Activated CD8-positive, alpha-beta T cell treated with anti-CD3 and anti-CD28 coated beads for 36 hours (primary cell): Measurements from ENCODE around the gene MLLT1. TPM values are rescaled to one million over a fixed set of nuclear protein-coding genes. Genes with fewer than 3 reads are reported as not detected.

Source experiments
- ATAC-seq: fragments of 200-7000 bp; cut with Tn5 transposase; one replicate; pipeline ENCODE4 v1.10.0; 2021; ENCODE audit warnings: mild to moderate bottlenecking, moderate library complexity
- CTCF ChIA-PET: fragments of 350-600 bp; sonication (Branson Sonifier 250); formaldehyde crosslinking; loops from one replicate; lab custom pipeline; 2021; ENCODE audit warnings: antibody characterized with exemption; lab: Charles Lee
- POLR2A ChIA-PET: fragments of 350-600 bp; sonication (Branson Sonifier 250); formaldehyde crosslinking; loops from one replicate; lab custom pipeline; 2021; ENCODE audit warnings: antibody characterized with exemption; lab: Charles Lee
- DNase-seq: peaks from one replicate; pipeline ENCODE4 v3.0.0-alpha.2; 2020
- H3K27ac Mint-ChIP-seq: one replicate; pipeline ENCODE4 v1.8.0; 2021; ENCODE audit warnings: mild to moderate bottlenecking, mixed read lengths
- H3K27me3 Mint-ChIP-seq: one replicate; pipeline ENCODE4 v1.8.0; 2021; ENCODE audit warnings: mixed read lengths
- H3K36me3 Mint-ChIP-seq: one replicate; pipeline ENCODE4 v1.8.0; 2021; ENCODE audit warnings: low read depth, mixed read lengths
- H3K4me1 Mint-ChIP-seq: one replicate; pipeline ENCODE4 v1.8.0; 2021; ENCODE audit warnings: low read depth, mixed read lengths
- H3K4me3 Mint-ChIP-seq: one replicate; pipeline ENCODE4 v1.8.0; 2021; ENCODE audit warnings: mild to moderate bottlenecking, moderate library complexity, mixed read lengths
- H3K9me3 Mint-ChIP-seq: one replicate; pipeline ENCODE4 v1.8.0; 2021; ENCODE audit warnings: mixed read lengths
- CTCF ChIP-seq: fragments of 200-600 bp; IDR thresholded peaks from one replicate; pipeline ENCODE4 v1.8.0; 2022; ENCODE audit warnings: antibody characterized with exemption, mild to moderate bottlenecking
- intact Hi-C: fragments of 100-400 bp; cut with micrococcal nuclease; formaldehyde crosslinking; loops from one replicate; pipeline ENCODE4 v1.10.0; 2022
- total RNA-seq, 2 experiments: library from RNA; stranded (reverse); gene quantifications; one replicate each; pipeline ENCODE4 v1.2.3, GENCODE V29; 2021

Gene MLLT1
- total RNA-seq, 2 experiments from 2014 or later: 41.4 to 44.6 TPM

- H3K4me1 Mint-ChIP-seq: no peaks in the 10 kb centered on the region
- TF ChIP-seq CTCF: no peak
- intact Hi-C loops: no loop called here
Observed at GRCh38 chr19:6210091-6210490, 69.7 kb downstream of the MLLT1 start.

DNA sequence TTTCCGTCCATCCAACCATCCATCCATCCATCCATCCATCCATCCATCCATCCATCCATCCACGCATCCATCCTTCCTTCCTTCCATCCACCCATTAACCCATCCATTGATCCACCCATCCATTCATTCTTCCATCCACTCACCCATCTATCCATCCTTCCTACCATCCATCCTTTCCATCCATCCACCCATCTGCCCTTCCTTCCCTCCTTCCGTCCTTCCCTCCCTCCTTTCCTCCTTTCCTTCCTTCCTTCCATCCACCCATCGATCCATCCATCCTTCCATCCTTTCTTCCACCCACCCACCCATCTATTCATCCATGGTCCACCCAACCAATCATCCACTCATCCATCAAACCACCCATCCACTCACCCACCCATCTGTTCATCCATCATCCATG, 70.1 kb downstream of the MLLT1 start:
- Mint-ChIP-seq H3K27ac (no peak overlapping the region), H3K4me1 (no peaks in the 10 kb centered on the region), H3K27me3 (no peaks in the 10 kb centered on the region), H3K4me3 (no peak overlapping the region), H3K36me3 (peaks cover 8% of the 10 kb centered on the region), H3K9me3 (no peaks in the 10 kb centered on the region)
- DNase-seq (no peak), ATAC-seq (no peak)
- no peak for TF ChIP-seq CTCF
- intact Hi-C loops: no loop called here
- POLR2A ChIA-PET: no interaction called here
- CTCF ChIA-PET: no interaction called here

More at GRCh38 chr19:6210091-6210490, 69.7 kb downstream of the MLLT1 start:
- Mint-ChIP-seq H3K27me3 (no peaks in the 10 kb centered on the region), H3K9me3 (no peaks in the 10 kb centered on the region), H3K27ac (no peak overlapping the region), H3K36me3 (peaks cover 8% of the 10 kb centered on the region), H3K4me3 (no peak overlapping the region)
- ChIA-PET CTCF (no interaction called here), POLR2A (no interaction called here)
- DNase-seq (no peak), ATAC-seq (no peak)

GRCh38 chr19:6209233-6209632, 70.5 kb downstream of the MLLT1 start:
- ATAC-seq (no peak), DNase-seq (no peak)
- CTCF ChIA-PET: no interaction called here
- no peaks in the 10 kb centered on the region for H3K9me3 Mint-ChIP-seq
- intact Hi-C loops: no loop called here
- POLR2A ChIA-PET: no interaction called here
- no peak overlapping the region for H3K27ac Mint-ChIP-seq
- no peaks in the 10 kb centered on the region for H3K4me1 Mint-ChIP-seq
- H3K27me3 Mint-ChIP-seq: no peaks in the 10 kb centered on the region
- peaks cover 8% of the 10 kb centered on the region for H3K36me3 Mint-ChIP-seq
- TF ChIP-seq CTCF: no peak
- no peak overlapping the region for H3K4me3 Mint-ChIP-seq

GRCh38 chr19:6204866-6205723, 74.7 kb downstream of the MLLT1 start:
- H3K4me1 Mint-ChIP-seq: no peaks in the 10 kb centered on the region
- CTCF ChIA-PET: interaction anchor here (2.2 kb wide), 1 partner anchor 13 kb away, joined by 8 read pairs; no protein-coding TSS in a partner anchor
- POLR2A ChIA-PET: no interaction called here

More at GRCh38 chr19:6204866-6205723, 74.7 kb downstream of the MLLT1 start:
- H3K4me3 Mint-ChIP-seq: no peak overlapping the region
- H3K27ac Mint-ChIP-seq: no peak overlapping the region
- ATAC-seq (no peak), DNase-seq (no peak)
- intact Hi-C loops: no loop called here
- no peaks in the 10 kb centered on the region for H3K9me3 Mint-ChIP-seq
- H3K36me3 Mint-ChIP-seq: no peaks in the 10 kb centered on the region
- TF ChIP-seq CTCF: no peak
- H3K27me3 Mint-ChIP-seq: no peaks in the 10 kb centered on the region
